Lower lobe of right lung (tissue), 2 donors: Measurements from ENCODE around the gene SPRR2B. TPM values are rescaled to one million over a fixed set of nuclear protein-coding genes. Genes with fewer than 3 reads are reported as not detected.
"Not testable (repeated sequence)": the region's sequence is repeated elsewhere in the genome, so short reads cannot be mapped to it uniquely, and the experiment has no call there.

Experiments used
- ATAC-seq, 2 donors: fragments of 200-7000 bp; cut with Tn5 transposase; one replicate each; pipeline ENCODE4 v1.9.1; 2020 to 2022; ENCODE audit warnings: mild to moderate bottlenecking in 2 of 2, moderate library complexity in 2 of 2
- DNase-seq: peaks from one replicate; pipeline ENCODE4 v3.0.0-alpha.2; 2020
- H3K27ac ChIP-seq: fragments of 200-600 bp; one replicate; pipeline ENCODE4 v1.8.0; 2022
- H3K27me3 ChIP-seq: fragments of 200-600 bp; one replicate; pipeline ENCODE4 v1.8.0; 2022; ENCODE audit warnings: low read depth
- H3K36me3 ChIP-seq: fragments of 200-600 bp; one replicate; pipeline ENCODE4 v1.8.0; 2022; ENCODE audit warnings: mild to moderate bottlenecking
- H3K4me1 ChIP-seq: fragments of 200-600 bp; one replicate; pipeline ENCODE4 v1.8.0; 2022
- H3K4me3 ChIP-seq: fragments of 200-600 bp; one replicate; pipeline ENCODE4 v1.8.0; 2022; ENCODE audit warnings: mild to moderate bottlenecking
- H3K9me3 ChIP-seq: fragments of 200-600 bp; one replicate; pipeline ENCODE4 v1.8.0; 2022
- CTCF ChIP-seq: fragments of 200-600 bp; IDR thresholded peaks from one replicate; pipeline ENCODE4 v1.8.0; 2022; ENCODE audit warnings: antibody characterized with exemption, mild to moderate bottlenecking
- intact Hi-C: fragments of 100-400 bp; cut with DNase I; formaldehyde crosslinking; loops from one replicate; pipeline ENCODE4 v1.11.0; 2022
- total RNA-seq: library from RNA; stranded (reverse); fragmentation: NEBNext Ultra II Directional; extraction: Animal tissue kit (Norgen Biotek cat#: 25700); gene quantifications from one replicate; pipeline ENCODE4 v1.2.1, GENCODE V29; 2021
- donor health status: DM: no; HTN: yes; CAD: no; lungs with severe emphysema.

The SPRR2B gene
- total RNA-seq, 1 donor from 2014 or later: not detected

- H3K4me3 ChIP-seq: no peak within 1 kb of the TSS
- H3K4me1 ChIP-seq: no peaks in the 10 kb centered on the region
- no peak for TF ChIP-seq CTCF
- DNase-seq (no peak), ATAC-seq (no peak)
- no peaks in the 10 kb centered on the region for H3K36me3 ChIP-seq
- no peaks in the 10 kb centered on the region for H3K27me3 ChIP-seq
- H3K9me3 ChIP-seq: no peaks in the 10 kb centered on the region
- no peak within 1 kb of the TSS for H3K27ac ChIP-seq
- intact Hi-C loops: no loop called here
These were observed 40.5 kb downstream of the SPRR2B start, which contains the start of gene SPRR1B for GRCh38 chr1:153030895-153031294. Gene SPRR1B, plus strand, starts transcription at chr1:153031203. Its CDS starts 1,143 bp downstream, at chr1:153032346.

- DNase-seq (no peak), ATAC-seq (no peak)
- TF ChIP-seq CTCF: no peak
- Histone ChIP-seq H3K9me3 (no peaks in the 10 kb centered on the region), H3K4me3 (no peak overlapping the region), H3K27me3 (no peaks in the 10 kb centered on the region), H3K27ac (no peak overlapping the region), H3K4me1 (no peaks in the 10 kb centered on the region), H3K36me3 (no peaks in the 10 kb centered on the region)
- intact Hi-C loops: no loop called here
These were observed 42.6 kb downstream of the SPRR2B start for GRCh38 chr1:153028766-153029165.

- TF ChIP-seq CTCF: no peak
- Histone ChIP-seq H3K27ac (no peak overlapping the region), H3K4me3 (no peak overlapping the region), H3K9me3 (no peaks in the 10 kb centered on the region), H3K36me3 (no peaks in the 10 kb centered on the region), H3K27me3 (no peaks in the 10 kb centered on the region), H3K4me1 (no peaks in the 10 kb centered on the region)
- no peak for ATAC-seq
- DNase-seq: no peak
- intact Hi-C loops: no loop called here
These were observed 45.6 kb downstream of the SPRR2B start for GRCh38 chr1:153025797-153026196.

- Histone ChIP-seq H3K9me3 (no peaks in the 10 kb centered on the region), H3K4me3 (no peak overlapping the region), H3K27ac (no peak overlapping the region), H3K4me1 (no peaks in the 10 kb centered on the region), H3K27me3 (no peaks in the 10 kb centered on the region), H3K36me3 (no peaks in the 10 kb centered on the region)
- DNase-seq (no peak), ATAC-seq (no peak)
- intact Hi-C loops: no loop called here
- no peak for TF ChIP-seq CTCF
These were observed 47.0 kb downstream of the SPRR2B start for GRCh38 chr1:153024413-153024812.

- no peak overlapping the region for H3K27ac ChIP-seq
- no peaks in the 10 kb centered on the region for H3K36me3 ChIP-seq
- H3K4me1 ChIP-seq: no peaks in the 10 kb centered on the region
- no peaks in the 10 kb centered on the region for H3K9me3 ChIP-seq
- ATAC-seq (no peak), DNase-seq (no peak)
- no peak overlapping the region for H3K4me3 ChIP-seq
- TF ChIP-seq CTCF: no peak
- intact Hi-C loops: no loop called here
- no peaks in the 10 kb centered on the region for H3K27me3 ChIP-seq
These were observed 48.3 kb downstream of the SPRR2B start for GRCh38 chr1:153023109-153023508.

GRCh38 chr1:153022340-153022739 is 49.1 kb downstream of the SPRR2B start:
- intact Hi-C loops, H3K27me3 ChIP-seq: not testable (repeated sequence)

GRCh38 chr1:153021829-153022228 is 49.6 kb downstream of the SPRR2B start:
- H3K4me3 ChIP-seq, ATAC-seq, intact Hi-C loops: not testable (repeated sequence)

More at GRCh38 chr1:153022340-153022739, 49.1 kb downstream of the SPRR2B start:
- not testable (repeated sequence) for H3K4me1 ChIP-seq, ATAC-seq, H3K4me3 ChIP-seq, DNase-seq, H3K9me3 ChIP-seq, H3K27ac ChIP-seq, H3K36me3 ChIP-seq

More at GRCh38 chr1:153021829-153022228, 49.6 kb downstream of the SPRR2B start:
- not testable (repeated sequence) for DNase-seq, H3K9me3 ChIP-seq, H3K4me1 ChIP-seq, H3K27me3 ChIP-seq, H3K36me3 ChIP-seq, H3K27ac ChIP-seq
